Adrenal gland (tissue), 5 donors: ENCODE data around the gene CDIPT.

ENCODE experiments used
- CTCF ChIP-seq, 6 experiments: fragments of 450-650 bp in 4 of 6; fragments of 200-600 bp in 2 of 6; sonication (generic) in 1 of 6; IDR thresholded peaks; 1 replicate in 5 of 6; 2 replicates in 1 of 6; pipeline versions ENCODE4 v1.5.1 to v1.8.0; 2016 to 2021; ENCODE audit warnings: antibody characterized with exemption in 6 of 6, mild to moderate bottlenecking in 2 of 6, moderate library complexity in 1 of 6
- POLR2A ChIP-seq, 2 donors: fragments of 450-650 bp; IDR thresholded peaks; one replicate each; pipeline ENCODE4 v1.6.1; 2017; ENCODE audit warnings: antibody characterized with exemption in 2 of 2, mild to moderate bottlenecking in 2 of 2, moderate library complexity in 1 of 2
- donor health status: DM: no; HTN: no; CAD: no.

DNA sequence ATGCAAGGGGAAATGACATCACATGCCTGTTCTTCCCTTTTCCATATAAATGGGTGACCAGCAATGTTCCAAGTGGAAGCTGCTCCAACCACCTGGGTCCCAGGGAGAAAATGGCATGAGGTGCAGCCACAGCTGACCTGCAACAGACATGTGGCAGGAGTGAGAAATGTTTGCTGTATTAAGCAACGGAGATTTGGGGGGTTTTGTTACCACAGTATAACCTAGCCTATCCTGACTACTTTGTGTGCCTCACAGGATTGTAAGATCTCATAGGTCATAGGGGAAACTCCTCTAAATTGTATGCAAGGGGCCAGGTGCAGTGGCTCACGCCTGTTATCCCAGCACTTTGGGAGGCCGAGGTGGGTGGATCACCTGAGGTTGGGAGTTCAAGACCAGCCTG lies 12.0 kb downstream of the CDIPT start:
- TF ChIP-seq POLR2A (IDR thresholded peaks at IDR 0.05) (no peak), CTCF (IDR thresholded peaks at IDR 0.05) (no peak)
